ENCODE measurements around the gene PTPRA.
"Not testable (repeated sequence)": the region's sequence is repeated elsewhere in the genome, so short reads cannot be mapped to it uniquely, and the experiment has no call there.

PTPRA gene

GRCh38 chr20:2873010-2873746, at the start of gene PTPRA:
Gene PTPRA, plus strand, starts transcription at chr20:2873481. Its CDS starts 90,797 bp downstream, at chr20:2964278.
- DNase-seq: peak; percentile 93

GRCh38 chr20:2825761-2826160, 47.5 kb upstream of the PTPRA start:
- no peak for DNase-seq

- DNase-seq: no peak
These were observed 46.6 kb upstream of the PTPRA start for GRCh38 chr20:2826655-2827054.

GRCh38 chr20:2829376-2829775, 43.9 kb upstream of the PTPRA start:
- no peak for DNase-seq

GRCh38 chr20:2831206-2831605, 42.1 kb upstream of the PTPRA start:
- DNase-seq: not testable (repeated sequence)

- no peak for DNase-seq
These were observed 39.5 kb upstream of the PTPRA start for GRCh38 chr20:2833761-2834160.

- no peak for DNase-seq
These were observed 38.7 kb upstream of the PTPRA start for GRCh38 chr20:2834401-2835110.

- DNase-seq: no peak
These were observed 37.9 kb upstream of the PTPRA start for GRCh38 chr20:2835331-2835796.

GRCh38 chr20:2836035-2836434, 37.2 kb upstream of the PTPRA start:
- no peak for DNase-seq

GRCh38 chr20:2837221-2837960, 35.9 kb upstream of the PTPRA start:
- no peak for DNase-seq

- DNase-seq: no peak
These were observed 35.0 kb upstream of the PTPRA start for GRCh38 chr20:2838170-2838797.

GRCh38 chr20:2838847-2839671, 34.2 kb upstream of the PTPRA start:
- DNase-seq: no peak

GRCh38 chr20:2839732-2840137, 33.5 kb upstream of the PTPRA start:
- no peak for DNase-seq

GRCh38 chr20:2840138-2840966, 32.9 kb upstream of the PTPRA start, which contains the start of the genes PCED1A and VPS16:
Gene PCED1A, minus strand, starts transcription at chr20:2840655. Its CDS starts 743 bp downstream, at chr20:2839912.
Gene VPS16, plus strand, starts transcription at chr20:2840745. Its CDS starts 30 bp downstream, at chr20:2840775.
- DNase-seq: peak; percentile 92

- peak; percentile 42 for DNase-seq
These were observed 32.2 kb upstream of the PTPRA start for GRCh38 chr20:2840967-2841531.

- DNase-seq: no peak
These were observed 27.7 kb upstream of the PTPRA start for GRCh38 chr20:2845607-2846006.

- DNase-seq: no peak
These were observed 26.6 kb upstream of the PTPRA start for GRCh38 chr20:2846698-2847097.

- DNase-seq: no peak
These were observed 25.5 kb upstream of the PTPRA start for GRCh38 chr20:2847802-2848201.

- DNase-seq: no peak
These were observed 23.8 kb upstream of the PTPRA start for GRCh38 chr20:2849529-2849928.

- no peak for DNase-seq
These were observed 22.2 kb upstream of the PTPRA start for GRCh38 chr20:2851086-2851485.

GRCh38 chr20:2858591-2858990, 14.7 kb upstream of the PTPRA start:
- DNase-seq: no peak
